Renal pelvis (tissue), 3 donors: ENCODE data around the gene NR2C2. TPM values are rescaled to one million over a fixed set of nuclear protein-coding genes. Genes with fewer than 3 reads are reported as not detected.

Experiments used
- polyA plus RNA-seq, 3 donors: library from polyadenylated mRNA; unstranded; fragments of 120-200 nt; gene quantifications; one replicate each; pipeline ENCODE4 v1.2.1, GENCODE V29; 2013; ENCODE audit not compliant: insufficient read length in 3 of 3

Gene NR2C2
- polyA plus RNA-seq, 3 donors: 40.5 to 65.2 (median 65.1) TPM

Other genes with a start within 250 kb of the NR2C2 start
- gene FGD5, start 128.6 kb upstream of the NR2C2 start, polyA plus RNA-seq: 10 to 100 TPM; 20.2 to 25.5 (median 23.9) TPM
- 100 to 1,000 TPM in 2 of 3 donors, 10 to 100 TPM in 1; 61.5 to 107 (median 105) TPM for gene MRPS25, start 117.7 kb downstream of the NR2C2 start, polyA plus RNA-seq
- gene RBSN, start 151.6 kb downstream of the NR2C2 start, polyA plus RNA-seq: 10 to 100 TPM; 20.2 to 30.9 (median 28.3) TPM